ENCODE results near the gene TES. TPM values are rescaled to one million over a fixed set of nuclear protein-coding genes. Genes with fewer than 3 reads are reported as not detected.

The TES gene
- total and polyA plus RNA-seq, 2 of the 8 experiments (the other 6 are each of a cell fraction or from before 2014, with no cell fraction given) = 18.2 to 36.3 TPM

GRCh38 chr7:116252249-116252648 is 41.9 kb downstream of the TES start:
- Histone ChIP-seq H4K20me1 (replicated peaks in 1 of 2; ENCODE audit: control insufficient read depth in 1 of 2, insufficient read depth in 2 of 2, low read length in 2 of 2) (peaks cover 0 to 2% of the 10 kb centered on the region in 2 experiments), H3K27ac (ENCODE audit: low read depth, low read length) (no peak overlapping the region), H3K4me1 (replicated peaks in 1 of 4; ENCODE audit: control insufficient read depth in 3 of 4, insufficient read depth in 4 of 4, low read length in 3 of 4) (peaks cover 0 to 2% (median 0%) of the 10 kb centered on the region in 4 experiments; a peak in 1 of 7 replicates), H3K4ac (replicated peaks; ENCODE audit: insufficient read length, low read depth, low read length) (no peak overlapping the region), H2BK15ac (ENCODE audit: low read length) (no peak overlapping the region), H3K18ac (ENCODE audit: extremely low read depth, low read length) (no peak overlapping the region), H4K8ac (ENCODE audit: extremely low read depth, insufficient read depth, low read length) (no peak overlapping the region), H2BK120ac (replicated peaks; ENCODE audit: low read depth, low read length) (no peak overlapping the region), H3K9ac (replicated peaks in 1 of 4; ENCODE audit: extremely low read depth in 1 of 4, low read depth in 3 of 4, low read length in 3 of 4) (no peak overlapping the region), H3K14ac (ENCODE audit: insufficient read length) (no peak overlapping the region), H2AFZ (ENCODE audit: low read length) (no peak overlapping the region), H2BK20ac (ENCODE audit: low read length) (no peak overlapping the region), H3K4me2 (ENCODE audit: insufficient read depth in 1 of 2, low read depth in 2 of 2, low read length in 2 of 2) (no peak overlapping the region), H3K79me1 (ENCODE audit: low read depth, low read length) (no peaks in the 10 kb centered on the region), H4K5ac (ENCODE audit: insufficient read length, low read depth, low read length) (no peak overlapping the region), H2AK5ac (ENCODE audit: low read depth, low read length) (no peak overlapping the region), H3K23me2 (ENCODE audit: low read depth, low read length) (no peaks in the 10 kb centered on the region), H4K91ac (replicated peaks; ENCODE audit: insufficient read length, low read length) (no peak overlapping the region), H3K23ac (ENCODE audit: insufficient read length) (no peak overlapping the region), H2BK12ac (ENCODE audit: low read depth, low read length) (no peak overlapping the region), H3K27me3 (replicated peaks in 1 of 4; ENCODE audit: control insufficient read depth in 3 of 4, extremely low read depth in 1 of 4, insufficient read depth in 3 of 4, low read length in 3 of 4) (no peaks in the 10 kb centered on the region), H3K4me3 (ENCODE audit: extremely low read depth in 1 of 4, insufficient read depth in 2 of 4, low read depth in 3 of 4, low read length in 4 of 4) (no peak overlapping the region), H3K56ac (replicated peaks; ENCODE audit: insufficient read length, low read depth, low read length) (no peak overlapping the region), H2BK5ac (ENCODE audit: low read depth, low read length) (no peak overlapping the region), H3K79me2 (ENCODE audit: control insufficient read depth in 1 of 2, insufficient read depth in 2 of 2, low read length in 2 of 2) (no peaks in the 10 kb centered on the region), H3K36me3 (ENCODE audit: control insufficient read depth in 2 of 4, insufficient read depth in 4 of 4, low read length in 3 of 4) (no peaks in the 10 kb centered on the region), H3K9me3 (ENCODE audit: insufficient read depth in 2 of 2, low read depth in 1 of 2, low read length in 1 of 2) (no peaks in the 10 kb centered on the region)
- 88% methylated on average over 3 of the region's 3 CpGs; no CpG with 5 or more reads in 1 of the 2 experiments for WGBS, 2 experiments (ENCODE audit: extremely low coverage in 1 of 2, insufficient coverage in 1 of 2, insufficient read length in 1 of 2, insufficient replicate concordance in 2 of 2, low coverage in 1 of 2, low lambda C conversion rate in 2 of 2, missing lambda C conversion rate in 1 of 2)
- ChIA-PET CTCF (ENCODE audit: partially characterized antibody) (interaction anchor here (0.5 to 12.2 kb wide), 14 partner anchors 11 to 558 kb away, joined by 3 to 107 read pairs (median 5); no protein-coding TSS in a partner anchor), POLR2A (ENCODE audit: partially characterized antibody) (no interaction called here)
- DNase-seq (ENCODE audit: low read depth in 1 of 2, low spot score in 2 of 2) (no peak), FAIRE-seq (no peak)
- TF ChIP-seq CEBPB (IDR thresholded peaks at IDR 0.05; ENCODE audit: low read depth, low read length) (no peak), RFX5 (IDR thresholded peaks at IDR 0.05; ENCODE audit: borderline replicate concordance, low read depth, low read length) (no peak), SIN3A (conservative IDR thresholded peaks at IDR 0.05 in 1 of 2, IDR thresholded peaks at IDR 0.05 in 1 of 2; ENCODE audit: low read depth in 1 of 2, low read length in 2 of 2) (no peak), ASH2L (IDR thresholded peaks at IDR 0.05; ENCODE audit: low read length) (no peak), RNF2 (IDR thresholded peaks at IDR 0.05; ENCODE audit: borderline replicate concordance, low read depth, low read length, missing control alignments, poor library complexity, severe bottlenecking) (no peak), RBBP5 (IDR thresholded peaks at IDR 0.05; ENCODE audit: borderline replicate concordance, low read depth, low read length) (no peak), CREB1 (IDR thresholded peaks at IDR 0.05) (no peak), CHD2 (IDR thresholded peaks at IDR 0.05; ENCODE audit: low read length) (no peak)
